GM12874 (cell line): ENCODE results near the gene CASTOR1.

Experiments
- TF ChIP-seq, protein P1 (sequence below): IDR thresholded peaks from 2 replicates; pipeline ENCODE4 v1.5.1; 2011; ENCODE audit warnings: low read depth, mild to moderate bottlenecking, control low read depth, low read length, moderate library complexity; ENCODE audit not compliant: insufficient read depth

The CASTOR1 gene

DNA sequence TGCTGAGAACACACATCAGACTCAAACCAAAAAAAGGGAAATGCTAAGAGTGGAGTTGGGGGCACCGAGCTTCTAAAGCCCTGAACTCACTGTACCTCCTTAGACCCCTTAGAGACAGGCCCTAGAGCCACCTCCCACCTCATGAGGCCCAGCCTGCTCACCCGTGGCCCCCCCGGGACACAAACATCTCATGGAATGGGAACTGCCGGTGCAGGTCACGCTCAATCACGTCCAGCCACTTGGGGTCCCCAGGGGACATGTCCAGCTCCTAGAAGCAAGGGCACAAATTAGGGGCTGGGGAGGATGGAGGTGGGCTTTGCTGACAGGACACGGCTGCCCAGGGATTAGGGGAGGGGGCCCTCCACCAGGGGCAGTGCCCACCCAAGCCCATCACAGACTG is 6.3 kb upstream of the CASTOR1 start:
- TF ChIP-seq, protein P1, sequence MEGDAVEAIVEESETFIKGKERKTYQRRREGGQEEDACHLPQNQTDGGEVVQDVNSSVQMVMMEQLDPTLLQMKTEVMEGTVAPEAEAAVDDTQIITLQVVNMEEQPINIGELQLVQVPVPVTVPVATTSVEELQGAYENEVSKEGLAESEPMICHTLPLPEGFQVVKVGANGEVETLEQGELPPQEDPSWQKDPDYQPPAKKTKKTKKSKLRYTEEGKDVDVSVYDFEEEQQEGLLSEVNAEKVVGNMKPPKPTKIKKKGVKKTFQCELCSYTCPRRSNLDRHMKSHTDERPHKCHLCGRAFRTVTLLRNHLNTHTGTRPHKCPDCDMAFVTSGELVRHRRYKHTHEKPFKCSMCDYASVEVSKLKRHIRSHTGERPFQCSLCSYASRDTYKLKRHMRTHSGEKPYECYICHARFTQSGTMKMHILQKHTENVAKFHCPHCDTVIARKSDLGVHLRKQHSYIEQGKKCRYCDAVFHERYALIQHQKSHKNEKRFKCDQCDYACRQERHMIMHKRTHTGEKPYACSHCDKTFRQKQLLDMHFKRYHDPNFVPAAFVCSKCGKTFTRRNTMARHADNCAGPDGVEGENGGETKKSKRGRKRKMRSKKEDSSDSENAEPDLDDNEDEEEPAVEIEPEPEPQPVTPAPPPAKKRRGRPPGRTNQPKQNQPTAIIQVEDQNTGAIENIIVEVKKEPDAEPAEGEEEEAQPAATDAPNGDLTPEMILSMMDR = no peak

DNA sequence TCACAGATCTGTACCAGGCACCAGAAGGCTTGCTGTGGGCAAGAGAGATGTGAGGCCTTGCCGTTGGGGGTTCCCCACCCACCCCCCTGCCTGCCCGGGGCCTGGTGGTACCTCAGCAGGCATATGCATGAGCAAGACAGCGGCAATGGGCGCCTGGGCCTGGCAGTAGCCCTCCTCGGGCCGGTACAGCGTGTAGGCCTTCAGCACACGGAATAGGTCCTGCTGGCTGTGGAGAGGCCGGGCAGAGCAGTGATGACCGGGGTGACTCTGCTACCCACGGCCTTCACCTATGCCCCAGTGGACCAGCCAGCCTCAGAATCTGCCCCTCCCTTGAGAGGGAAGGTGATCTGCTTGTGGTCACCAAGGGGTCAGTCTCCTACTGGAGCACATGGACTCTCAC is 5.5 kb upstream of the CASTOR1 start:
- TF ChIP-seq, protein P1 = no peak

DNA sequence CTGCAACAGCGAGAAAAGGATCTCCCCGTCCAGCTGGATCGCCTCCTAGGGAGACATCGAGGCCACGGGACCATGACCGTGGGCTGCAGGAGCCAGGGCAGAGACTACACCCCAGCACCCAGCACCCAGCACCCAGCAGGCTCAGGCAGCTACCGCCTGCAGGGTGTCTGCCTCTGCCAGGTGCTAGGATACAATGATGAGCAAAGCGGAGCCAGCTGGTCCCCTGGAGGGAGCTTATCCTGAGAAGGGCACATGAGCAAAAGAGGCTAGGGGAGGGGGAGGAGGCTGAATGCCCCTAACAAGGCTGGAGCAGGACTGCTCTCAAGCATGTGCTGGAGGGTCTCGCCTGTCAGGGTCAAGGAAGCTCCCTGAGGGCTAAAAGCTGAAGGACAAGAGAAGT is 4.8 kb upstream of the CASTOR1 start:
- TF ChIP-seq, protein P1 = no peak

DNA sequence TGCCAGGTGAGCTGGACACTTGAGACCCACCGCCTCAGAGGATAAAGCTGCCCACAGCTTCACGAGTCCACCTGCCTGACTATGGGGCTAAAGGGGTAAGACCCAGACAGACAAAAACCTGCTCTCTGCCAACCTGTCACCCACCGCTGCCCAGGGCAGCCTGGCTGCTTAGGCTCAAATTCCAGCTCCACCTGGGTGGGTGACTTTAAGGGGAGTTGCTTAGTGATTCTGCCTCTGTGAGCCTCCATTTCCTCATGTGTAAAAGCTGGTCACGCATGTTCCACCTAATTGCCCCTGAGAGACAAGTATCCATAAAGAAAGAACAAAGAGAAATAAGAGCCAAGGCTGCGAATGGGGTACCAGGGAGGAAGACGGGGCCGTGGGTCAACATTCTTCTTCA is 3.7 kb upstream of the CASTOR1 start:
- TF ChIP-seq, protein P1 = no peak

DNA sequence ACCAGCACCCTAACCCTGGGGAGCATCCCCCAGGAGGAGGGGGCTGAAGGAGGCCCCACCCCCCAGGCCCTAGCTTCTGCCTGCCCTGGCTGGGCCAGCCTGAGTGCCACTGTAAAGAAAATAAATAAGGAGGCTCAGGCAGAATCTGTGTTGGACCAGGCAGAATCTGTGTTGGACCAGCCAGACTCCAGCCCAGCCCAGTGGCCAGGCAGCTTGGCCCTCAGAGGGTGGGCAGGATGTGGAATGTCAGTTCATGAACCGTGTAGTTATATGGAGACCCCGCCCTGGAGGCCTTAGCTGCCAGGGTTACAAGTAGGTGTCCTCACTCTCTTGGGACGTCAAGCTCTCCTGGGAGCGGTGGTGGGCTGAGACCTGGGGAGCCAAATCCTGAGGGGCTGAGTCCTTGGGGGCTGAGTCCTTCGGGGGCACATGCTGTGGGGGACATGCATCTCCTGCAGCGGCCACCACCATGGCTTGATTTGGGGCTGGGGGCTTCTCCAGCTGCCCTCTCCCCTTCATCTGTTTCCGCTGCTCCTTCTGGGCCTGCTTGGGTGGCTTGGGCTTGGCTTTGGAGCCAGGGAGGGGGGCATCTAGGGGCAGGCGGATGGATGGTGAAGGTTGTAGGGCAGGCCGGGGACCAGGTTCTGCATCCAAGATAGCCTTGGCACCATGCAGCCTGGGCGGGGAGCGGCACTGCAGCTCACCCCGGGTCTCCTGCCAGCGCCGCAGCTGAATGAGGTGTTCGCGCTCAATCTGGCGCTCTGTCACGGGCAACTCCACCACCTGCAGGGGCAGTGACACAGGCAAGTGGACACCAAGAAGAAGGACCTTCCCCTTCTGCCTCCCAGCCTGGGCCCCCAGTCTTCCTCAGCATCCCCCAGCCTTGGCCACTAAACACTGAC is 3.0 kb upstream of the CASTOR1 start:
- TF ChIP-seq, protein P1 = no peak

DNA sequence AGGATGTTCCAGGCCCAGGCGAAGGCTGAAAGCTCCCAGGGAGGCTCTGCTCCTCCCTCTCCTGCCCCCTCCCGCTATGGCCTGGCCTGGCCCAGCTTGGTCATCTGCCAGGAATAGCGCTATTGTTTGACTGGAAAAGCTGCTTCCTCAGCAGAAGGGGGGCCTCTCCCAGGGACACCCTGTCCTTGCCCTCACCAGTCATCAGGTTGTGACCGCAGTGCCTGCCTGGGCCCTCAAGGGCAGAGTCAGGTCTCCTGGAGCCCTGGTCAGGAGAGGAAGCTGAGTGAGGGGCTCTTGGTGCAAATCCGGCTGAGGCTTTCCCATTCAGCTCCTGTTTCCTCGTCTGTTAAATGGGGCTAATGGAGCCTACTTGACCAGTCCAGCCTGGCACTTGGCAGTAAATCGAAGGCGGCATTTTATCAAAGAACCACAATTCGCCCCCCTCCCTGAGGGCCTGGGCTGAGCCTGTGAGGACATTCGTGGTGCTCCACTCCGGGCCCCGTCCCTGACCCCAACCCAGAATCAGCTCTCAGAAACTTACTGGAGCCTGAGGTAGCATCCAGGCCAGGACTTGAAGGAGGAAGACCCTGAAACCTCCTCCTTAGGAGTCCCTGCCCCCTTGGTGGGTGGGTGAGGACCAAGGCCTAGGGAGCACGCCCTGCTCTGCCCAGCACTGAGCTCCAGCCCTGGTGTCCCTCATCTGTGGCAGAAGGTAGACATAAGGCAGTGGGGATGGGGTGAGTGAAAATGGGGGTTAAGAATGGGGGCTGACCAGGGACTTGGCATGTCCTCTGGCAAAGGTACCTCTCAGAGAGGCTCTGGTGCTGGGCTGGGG is 2.0 kb upstream of the CASTOR1 start:
- TF ChIP-seq, protein P1 = no peak

DNA sequence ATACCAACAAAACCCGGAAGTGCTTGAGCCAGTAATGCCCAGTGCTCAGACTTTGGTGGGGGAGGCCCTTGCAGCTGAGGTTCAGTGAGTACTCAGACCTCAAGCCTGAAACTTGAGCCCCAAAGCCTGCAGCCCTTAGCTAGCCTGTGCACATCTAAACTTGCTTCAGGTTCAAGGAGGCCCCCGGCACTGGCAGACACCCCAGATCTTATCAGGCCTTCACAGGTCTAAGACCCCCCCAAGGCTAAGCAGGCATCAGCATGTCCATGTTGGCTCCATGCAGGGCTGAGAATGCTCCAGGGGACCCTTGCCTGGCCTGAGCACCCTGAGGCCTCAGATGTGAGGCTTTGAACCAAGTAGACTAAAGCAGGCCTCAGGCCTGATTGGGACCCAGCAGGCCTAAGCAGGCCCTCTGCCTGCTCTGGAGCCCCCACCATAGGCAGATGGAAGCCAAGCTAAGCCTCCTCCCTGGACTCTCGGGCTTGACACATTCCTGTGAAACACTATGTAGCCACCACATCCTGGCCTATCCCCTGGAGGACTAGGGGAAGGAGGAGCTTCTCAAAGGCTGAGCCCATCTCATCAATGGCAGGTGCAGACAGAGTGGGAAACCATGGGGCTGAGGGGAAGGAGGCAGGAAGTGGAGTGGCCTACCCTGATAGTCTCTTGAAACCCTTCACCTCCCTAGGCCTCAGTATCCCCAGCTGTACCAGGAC is 1.2 kb upstream of the CASTOR1 start:
- TF ChIP-seq, protein P1 = no peak
